Dermis microvascular lymphatic vessel endothelial cell (primary cell): ENCODE measurements around the gene PRKCQ. TPM values are rescaled to one million over a fixed set of nuclear protein-coding genes. Genes with fewer than 3 reads are reported as not detected.

Source experiments
- DNase-seq, 2 donors: peaks; one replicate each; pipeline versions ENCODE4 v3.0.0 to v3.0.0-alpha.2; 2010; ENCODE audit warnings: low read depth in 2 of 2
- total RNA-seq: library from RNA; depleted of rRNA; stranded (reverse); fragments of >200 nt; gene quantifications from 2 replicates; pipeline ENCODE4 v1.2.1, GENCODE V29; 2014

PRKCQ gene
- total RNA-seq, 1 donor from 2014 or later, result 0.39 TPM

GRCh38 chr10:6567884-6568283 lies 12.2 kb downstream of the PRKCQ start:
- DNase-seq, result no peak

DNA sequence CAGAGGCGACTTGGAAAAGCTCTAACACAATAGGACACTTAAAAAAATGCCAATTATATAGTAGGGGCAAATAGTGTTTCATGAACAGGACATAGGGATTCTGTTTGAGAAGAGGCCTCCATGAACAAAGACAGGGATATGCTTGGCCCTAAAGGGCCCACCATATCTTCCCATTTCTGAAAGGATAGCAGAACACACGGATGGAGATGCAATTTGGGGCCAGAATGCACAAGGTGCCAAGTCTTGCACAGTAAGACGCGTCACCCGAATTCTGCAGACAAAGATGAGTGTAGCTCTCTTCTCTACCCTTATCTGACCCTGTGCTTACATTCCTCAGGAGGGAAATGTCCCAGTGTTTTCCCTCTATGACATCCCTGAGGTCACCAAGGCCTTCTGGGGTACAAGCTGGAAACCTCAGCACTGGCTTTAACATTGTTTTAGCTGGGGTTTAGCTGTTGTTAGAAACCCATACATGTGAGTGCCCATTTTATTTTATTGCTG lies 12.8 kb downstream of the PRKCQ start:
- no peak for DNase-seq

DNA sequence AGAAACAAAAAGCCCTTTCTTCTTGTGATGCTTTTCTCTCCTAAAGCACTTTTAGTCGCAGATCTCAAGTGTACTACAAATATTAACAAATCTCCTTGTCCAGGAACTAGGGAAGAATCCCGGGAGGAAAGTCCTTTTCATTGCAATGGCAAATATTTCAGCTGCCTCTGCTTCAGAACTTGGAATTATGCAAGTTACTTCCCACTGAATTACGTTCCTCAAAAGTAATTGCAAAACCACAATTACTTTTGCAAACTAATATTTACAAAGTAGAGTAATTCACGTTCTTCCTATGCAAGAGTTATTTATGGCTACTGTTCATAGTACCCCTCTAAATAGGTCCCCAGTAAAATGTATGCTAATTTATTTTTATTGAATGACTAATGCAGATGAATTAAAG lies 14.5 kb downstream of the PRKCQ start:
- no peak for DNase-seq

DNA sequence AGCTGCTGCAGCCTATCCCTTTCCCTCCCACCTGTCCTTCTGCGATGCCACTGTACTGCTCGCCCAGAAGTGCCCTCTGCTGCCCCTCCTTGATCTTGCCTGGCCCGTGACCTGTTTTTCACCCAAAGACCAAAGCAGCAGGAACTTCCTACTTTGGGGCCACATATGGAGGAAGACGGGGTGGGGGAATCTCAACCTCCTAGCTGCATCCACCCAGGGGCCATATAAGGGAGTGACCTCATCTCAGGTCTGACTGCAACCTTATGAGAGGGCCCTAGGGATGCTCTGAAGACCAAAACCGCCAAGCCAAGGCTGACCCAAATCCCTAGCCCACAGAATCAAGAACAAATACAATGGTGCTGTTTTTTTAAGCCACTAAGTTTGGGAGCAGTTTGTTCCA lies 15.7 kb downstream of the PRKCQ start:
- DNase-seq, result no peak

GRCh38 chr10:6563731-6564130 lies 16.3 kb downstream of the PRKCQ start:
- no peak for DNase-seq

GRCh38 chr10:6563075-6563474 lies 17.0 kb downstream of the PRKCQ start:
- DNase-seq, result no peak

- DNase-seq, result no peak
These were observed 17.9 kb downstream of the PRKCQ start for GRCh38 chr10:6562221-6562620.

- DNase-seq, result no peak
These were observed 18.5 kb downstream of the PRKCQ start for GRCh38 chr10:6561552-6561951.

DNA sequence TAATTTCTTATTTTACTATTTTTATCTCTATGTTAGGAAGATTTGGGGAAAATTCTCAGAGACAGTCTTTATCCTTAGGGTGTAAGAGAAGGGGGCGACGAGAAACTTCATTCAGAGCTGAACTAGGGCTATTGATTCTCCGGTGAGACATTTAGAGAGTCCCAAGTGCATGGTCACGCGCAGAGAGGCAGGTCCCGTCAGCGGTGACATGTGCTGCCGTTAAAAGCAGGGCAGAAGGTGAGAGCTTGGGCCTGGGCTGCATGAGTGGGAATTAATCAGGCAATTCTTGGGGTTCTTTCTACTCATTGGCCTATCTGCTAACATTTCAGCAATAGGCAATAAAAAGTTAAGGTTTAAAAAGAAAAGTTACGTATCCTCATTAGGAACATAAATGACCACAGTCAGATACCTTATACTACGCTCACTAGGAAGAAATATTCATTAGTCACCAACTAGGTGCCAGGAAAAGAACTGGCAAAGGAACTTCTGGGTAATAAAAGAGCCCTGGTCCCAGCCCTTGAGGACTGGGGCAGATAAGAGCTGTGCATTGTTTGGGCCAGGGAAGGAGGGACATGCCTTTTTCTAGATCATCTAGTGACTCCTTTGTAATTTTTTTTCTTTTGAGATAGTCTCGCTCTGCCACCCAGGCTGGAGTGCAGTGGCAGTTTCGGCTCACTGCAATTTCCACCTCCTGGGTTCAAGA lies 21.2 kb downstream of the PRKCQ start:
- no peak for DNase-seq

GRCh38 chr10:6558272-6558671 lies 21.8 kb downstream of the PRKCQ start:
- DNase-seq, result no peak

- no peak for DNase-seq
These were observed 26.1 kb downstream of the PRKCQ start for GRCh38 chr10:6553937-6554336.

GRCh38 chr10:6543431-6544005 lies 36.6 kb downstream of the PRKCQ start:
- no peak for DNase-seq

- no peak for DNase-seq
These were observed 37.1 kb downstream of the PRKCQ start for GRCh38 chr10:6542999-6543430.

DNA sequence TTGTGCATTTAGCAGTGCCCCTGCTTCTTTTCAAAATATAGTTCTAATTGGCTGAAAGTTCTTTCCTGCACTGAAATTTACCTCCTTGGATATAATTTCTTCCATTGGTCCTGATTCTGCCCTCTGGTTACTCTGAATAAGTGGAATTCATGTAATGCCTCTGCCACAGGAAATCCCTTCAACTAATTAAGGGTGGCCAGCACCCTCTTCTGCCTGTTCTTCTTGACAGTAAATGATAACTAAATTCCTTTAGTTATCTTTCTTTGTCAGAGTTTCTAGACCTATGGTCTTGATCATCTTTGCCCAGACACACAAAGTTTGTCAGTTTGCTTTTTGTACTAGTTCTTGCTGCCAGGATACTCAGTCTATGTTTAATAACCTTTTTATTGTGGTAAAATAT lies 40.2 kb downstream of the PRKCQ start:
- DNase-seq, result no peak

- no peak for DNase-seq
These were observed 42.3 kb downstream of the PRKCQ start for GRCh38 chr10:6537770-6538169.

- DNase-seq, result no peak
These were observed 44.0 kb downstream of the PRKCQ start for GRCh38 chr10:6536102-6536501.

- no peak for DNase-seq
These were observed 44.8 kb downstream of the PRKCQ start for GRCh38 chr10:6535156-6535764.

DNA sequence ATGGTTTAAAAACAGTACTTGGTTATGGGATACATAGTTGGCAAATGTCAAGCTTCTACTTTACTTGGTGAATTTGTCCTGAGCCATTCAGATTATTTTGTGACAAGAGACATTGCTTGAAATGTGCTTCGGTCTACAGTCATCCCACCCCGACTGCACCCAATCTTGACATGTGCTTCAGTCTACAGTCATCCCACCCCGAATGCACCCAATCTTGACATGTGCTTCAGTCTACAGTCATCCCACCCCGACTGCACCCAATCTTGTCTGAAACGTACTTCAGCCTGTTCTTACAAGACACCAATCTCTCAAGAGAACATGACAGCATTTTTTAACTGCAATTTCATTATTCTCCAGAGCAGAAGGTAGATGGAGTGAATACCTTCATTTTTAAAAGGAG lies 47.8 kb downstream of the PRKCQ start:
- DNase-seq, result no peak

GRCh38 chr10:6530966-6531365 lies 49.1 kb downstream of the PRKCQ start:
- DNase-seq, result no peak

DNA sequence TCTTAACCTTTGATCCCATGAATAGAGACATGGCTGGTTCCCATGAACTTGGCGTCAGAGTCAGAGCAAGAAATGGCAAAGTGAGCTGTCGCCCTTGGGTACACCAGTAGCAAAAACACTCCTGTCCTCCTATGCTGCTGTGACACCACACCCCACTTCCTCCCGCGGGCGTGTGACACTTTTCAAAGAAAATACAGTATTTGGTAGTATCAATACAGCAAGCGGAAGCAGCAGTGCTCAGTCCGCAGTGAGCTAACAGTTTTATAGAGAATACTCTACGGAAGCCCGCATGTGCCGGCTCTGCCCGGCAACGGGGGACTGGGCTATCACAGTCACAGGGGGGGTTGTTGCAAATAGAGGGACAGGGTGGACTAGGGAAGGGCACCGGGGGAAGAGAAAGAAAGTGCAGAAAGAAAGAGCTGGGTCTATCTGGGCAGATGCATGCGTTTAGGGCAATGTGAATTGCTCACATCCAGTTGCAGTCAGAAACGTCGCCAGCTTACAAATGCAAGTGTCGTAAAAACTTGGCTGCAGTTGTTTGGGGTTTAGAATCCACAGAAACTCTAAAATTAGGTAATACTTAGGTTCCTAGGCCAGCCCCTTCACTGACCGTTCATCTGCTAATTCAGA lies 49.8 kb downstream of the PRKCQ start:
- no peak for DNase-seq

DNA sequence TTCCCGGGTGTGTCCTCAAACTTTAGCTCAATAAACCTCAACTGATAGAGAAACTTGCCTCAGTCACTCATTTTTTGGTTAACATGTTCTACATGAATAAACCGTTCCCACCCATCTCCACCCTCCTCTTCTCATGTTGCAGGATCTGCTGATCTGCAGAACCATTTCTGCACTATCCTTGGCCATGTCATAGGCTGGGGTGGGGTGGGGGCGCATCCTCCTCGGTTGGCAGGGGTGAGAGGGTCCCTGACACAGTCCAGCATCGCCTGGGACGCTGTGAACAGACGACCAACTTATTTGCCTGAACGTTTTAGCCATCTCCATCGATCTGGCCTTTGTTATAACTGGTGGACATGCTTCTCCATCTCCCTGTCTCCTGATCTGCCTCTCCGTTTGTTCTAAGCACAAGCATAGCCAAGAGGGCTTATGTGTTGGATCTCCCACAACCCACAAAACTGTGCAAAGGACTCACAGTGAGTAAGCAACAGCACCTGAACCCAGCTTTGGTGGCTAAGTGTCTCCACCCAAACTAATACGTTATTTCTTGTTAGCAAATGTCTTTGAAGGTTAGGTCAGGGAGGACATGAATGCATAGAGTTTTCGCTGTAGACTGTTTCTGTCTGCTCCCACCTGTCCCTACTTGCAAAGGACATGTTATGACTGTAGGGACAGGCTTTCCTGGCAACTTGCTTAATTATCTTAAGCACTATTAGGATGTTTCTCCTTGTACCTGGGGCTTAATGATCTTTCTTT lies 51.7 kb downstream of the PRKCQ start:
- no peak for DNase-seq
